HG03442 (cell line): ENCODE results near the gene PGBD2.
A peak's percentile ranks its signal among the peaks of the same experiment; 100 is the strongest.
"Not testable (repeated sequence)": the region's sequence is repeated elsewhere in the genome, so short reads cannot be mapped to it uniquely, and the experiment has no call there.

Source experiments
- ATAC-seq: cut with Tn5 transposase; IDR thresholded peaks from one replicate; pipeline ENCODE4 v1.9.1; 2021; ENCODE audit warnings: mild to moderate bottlenecking, moderate library complexity; ENCODE audit not compliant: unreplicated experiment

The PGBD2 gene, protein sequence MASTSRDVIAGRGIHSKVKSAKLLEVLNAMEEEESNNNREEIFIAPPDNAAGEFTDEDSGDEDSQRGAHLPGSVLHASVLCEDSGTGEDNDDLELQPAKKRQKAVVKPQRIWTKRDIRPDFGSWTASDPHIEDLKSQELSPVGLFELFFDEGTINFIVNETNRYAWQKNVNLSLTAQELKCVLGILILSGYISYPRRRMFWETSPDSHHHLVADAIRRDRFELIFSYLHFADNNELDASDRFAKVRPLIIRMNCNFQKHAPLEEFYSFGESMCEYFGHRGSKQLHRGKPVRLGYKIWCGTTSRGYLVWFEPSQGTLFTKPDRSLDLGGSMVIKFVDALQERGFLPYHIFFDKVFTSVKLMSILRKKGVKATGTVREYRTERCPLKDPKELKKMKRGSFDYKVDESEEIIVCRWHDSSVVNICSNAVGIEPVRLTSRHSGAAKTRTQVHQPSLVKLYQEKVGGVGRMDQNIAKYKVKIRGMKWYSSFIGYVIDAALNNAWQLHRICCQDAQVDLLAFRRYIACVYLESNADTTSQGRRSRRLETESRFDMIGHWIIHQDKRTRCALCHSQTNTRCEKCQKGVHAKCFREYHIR

DNA sequence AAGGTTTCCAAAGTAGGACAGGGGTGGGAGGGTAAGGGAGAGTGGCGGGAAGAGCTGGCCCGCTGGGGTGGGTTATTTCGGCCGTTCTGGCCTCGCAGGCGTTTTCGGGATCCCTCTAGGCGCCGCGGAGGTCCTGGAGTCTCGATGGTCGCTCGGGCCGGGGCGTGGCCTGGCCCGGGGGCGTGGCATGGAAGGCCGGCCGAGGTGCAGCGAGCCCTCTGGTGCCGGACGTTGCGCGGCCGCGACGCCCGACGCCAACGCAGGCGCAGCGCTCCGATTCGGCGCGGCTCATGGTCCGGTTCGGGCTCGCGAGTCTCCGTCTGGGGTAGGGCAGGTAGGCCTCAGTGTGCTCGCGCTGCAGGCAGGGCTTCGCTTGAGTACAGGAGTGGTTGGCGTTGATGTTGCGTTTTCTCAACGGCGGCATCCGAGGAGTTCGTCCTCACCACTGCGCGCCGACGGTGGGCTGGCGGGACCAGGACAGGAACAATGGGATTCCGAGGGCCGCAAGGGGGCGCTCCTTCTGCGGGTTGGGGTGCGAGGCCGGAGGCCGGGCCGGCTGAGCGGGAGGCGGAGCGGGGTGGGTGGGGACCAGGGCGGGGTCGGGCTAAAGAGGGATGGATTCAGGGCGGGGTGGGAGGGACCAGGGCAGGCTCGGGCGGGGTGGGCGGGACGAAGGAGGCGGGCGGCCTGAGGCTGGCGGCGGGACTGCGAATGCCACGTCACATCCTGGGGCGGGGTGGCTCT lies at the start of gene PGBD2:
Gene PGBD2, plus strand, starts transcription at position 227 of the 744 bp plus-strand sequence. CDS start 7,628 bp downstream, outside the sequence.
- ATAC-seq, result peak; percentile 91

DNA sequence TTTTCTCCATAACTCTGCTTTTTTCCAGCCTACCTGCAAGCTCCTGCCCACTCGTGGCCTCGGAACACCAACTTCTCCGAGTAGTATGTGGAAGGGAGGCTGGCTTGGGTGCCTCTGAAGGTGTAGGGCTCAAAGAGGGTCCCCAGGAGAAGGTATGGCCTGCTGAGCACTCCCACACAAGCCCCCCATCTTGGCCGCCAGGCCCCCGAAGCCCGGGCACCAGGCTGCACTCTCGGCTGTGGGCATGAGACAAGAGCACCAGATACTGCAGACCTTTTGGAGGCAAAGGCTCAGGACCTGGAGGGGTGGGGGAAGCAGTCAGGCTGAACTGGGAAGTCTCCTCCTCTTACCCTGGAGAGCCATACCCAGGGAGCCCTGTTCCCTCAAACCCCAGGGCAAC lies 48.8 kb upstream of the PGBD2 start:
- no peak for ATAC-seq

DNA sequence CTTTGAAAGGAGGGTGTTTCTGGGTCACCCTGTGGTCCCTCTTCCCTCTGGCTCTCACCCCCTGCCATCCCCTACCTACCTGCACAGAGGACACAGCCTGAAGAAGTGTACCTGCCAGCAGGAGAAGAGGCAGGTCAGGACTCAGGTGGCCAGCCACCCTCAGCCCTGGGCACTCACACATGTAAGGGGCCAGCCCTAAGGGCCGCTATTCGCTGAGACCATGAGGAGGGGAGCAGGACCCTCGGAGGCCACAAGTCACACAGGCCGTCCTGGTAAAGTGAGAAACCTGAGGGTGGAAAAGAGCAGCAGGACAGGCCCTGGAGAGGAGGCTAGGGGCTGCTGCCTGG lies 48.3 kb upstream of the PGBD2 start:
- ATAC-seq, result peak; percentile 0

DNA sequence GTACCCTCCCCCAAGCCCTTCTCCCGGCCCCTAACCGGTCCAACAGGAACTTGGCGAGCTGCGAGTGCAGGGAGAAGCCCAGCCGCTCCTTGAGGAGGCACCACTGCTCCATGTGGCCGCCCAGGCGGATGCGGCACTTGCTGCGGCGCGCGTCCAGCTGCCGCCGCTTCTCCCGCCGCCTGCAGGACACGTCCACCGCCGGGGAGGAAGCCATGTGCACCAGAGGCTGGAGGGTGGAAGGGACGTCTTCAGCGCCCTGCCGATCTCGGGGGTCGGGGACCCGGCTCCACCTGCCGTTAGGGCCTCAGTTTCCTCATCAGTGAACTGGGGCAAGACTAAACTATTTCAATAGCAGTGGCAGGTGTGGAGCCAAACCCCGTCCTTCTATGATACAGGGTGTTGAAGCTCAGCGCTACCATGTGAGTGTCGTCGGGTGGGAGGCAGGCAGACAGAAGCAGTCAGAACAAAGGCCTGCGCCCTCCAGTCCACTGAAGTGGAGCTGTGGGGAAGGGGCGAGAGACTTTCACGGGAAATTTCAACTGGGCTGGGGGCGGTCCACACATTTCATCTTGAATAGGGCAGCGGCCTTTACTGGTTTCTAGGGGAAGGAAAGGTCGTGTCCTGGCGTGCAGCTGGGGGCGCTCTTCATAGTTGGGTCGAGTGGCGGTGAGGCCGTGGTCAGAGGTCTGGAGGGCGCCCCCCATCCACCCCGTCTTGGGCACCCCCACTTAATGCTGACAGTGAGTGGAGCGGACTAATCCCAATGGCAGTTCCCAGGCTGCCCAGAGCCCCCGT lies 47.7 kb upstream of the PGBD2 start:
- ATAC-seq, result peak; percentile 32

DNA sequence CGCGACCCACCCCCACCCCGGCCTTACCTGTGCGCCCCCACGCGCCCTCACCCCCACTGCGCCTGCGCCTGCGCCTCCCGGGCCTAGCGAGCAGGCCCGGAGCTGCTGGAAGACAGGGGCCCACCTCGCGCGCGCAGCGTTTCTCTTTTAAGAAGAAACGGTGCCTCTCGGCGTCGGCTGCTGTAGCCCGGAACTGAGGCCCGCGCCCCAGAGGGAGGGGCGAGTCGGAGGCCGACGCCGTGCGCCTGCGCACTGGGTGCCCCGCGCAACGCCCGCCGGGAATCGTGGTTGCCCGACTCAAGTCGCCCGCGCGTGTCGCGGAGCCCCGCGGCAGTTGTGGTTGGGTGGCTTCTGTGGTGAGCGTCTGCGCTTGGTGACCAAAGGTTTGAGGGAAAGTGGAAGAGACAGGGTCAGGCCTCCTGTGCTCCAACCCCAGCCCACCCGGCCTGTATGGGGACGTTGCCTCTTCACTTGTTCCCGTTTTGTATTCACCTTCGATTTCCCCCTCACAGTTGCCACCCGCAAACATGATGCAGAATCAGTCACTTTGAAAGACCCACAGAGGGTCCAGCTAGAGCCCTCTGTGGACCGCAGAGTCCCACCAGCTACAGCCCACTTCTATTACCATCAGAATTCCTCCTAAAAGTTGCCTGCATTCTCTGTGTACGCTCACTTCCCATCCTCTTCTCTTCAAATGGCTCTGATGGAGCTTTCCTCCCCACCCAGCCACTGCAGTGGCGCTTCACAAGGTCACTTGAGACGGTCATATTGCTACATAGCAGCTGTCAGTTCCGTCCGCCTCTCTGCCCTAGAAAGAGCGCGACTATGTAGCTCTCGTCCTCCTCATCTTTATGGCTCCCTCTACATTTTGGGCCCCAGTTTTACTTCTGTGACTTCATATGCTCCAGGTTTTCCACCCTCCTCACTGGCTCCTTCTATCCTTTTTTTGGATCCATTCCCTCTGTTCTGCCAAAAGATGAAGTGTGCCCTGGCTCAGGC lies 46.8 kb upstream of the PGBD2 start, which contains the start of gene ZNF692:
Gene ZNF692, minus strand, starts transcription at position 195 of the 999 bp plus-strand sequence. CDS start 776 bp downstream, outside the sequence.
- ATAC-seq, result peak; percentile 78

DNA sequence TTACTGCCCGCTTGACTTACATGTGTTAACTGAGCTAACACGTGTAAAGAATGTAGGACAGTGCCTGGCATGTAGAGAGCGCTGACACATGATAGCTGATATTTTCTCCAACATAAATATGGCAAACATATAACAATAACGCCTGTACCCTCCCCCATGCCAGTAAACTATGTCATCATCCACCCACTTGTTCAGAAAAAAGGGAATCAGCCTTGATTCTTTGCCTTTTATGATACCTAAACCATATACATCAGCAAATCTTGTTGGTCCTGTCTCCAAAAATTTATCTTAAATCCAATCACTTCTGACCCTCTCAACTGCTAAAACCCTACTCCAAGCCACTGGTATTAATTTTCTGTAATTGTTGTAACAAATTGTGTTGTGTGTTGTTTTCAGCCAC lies 46.0 kb upstream of the PGBD2 start:
- ATAC-seq, result no peak

DNA sequence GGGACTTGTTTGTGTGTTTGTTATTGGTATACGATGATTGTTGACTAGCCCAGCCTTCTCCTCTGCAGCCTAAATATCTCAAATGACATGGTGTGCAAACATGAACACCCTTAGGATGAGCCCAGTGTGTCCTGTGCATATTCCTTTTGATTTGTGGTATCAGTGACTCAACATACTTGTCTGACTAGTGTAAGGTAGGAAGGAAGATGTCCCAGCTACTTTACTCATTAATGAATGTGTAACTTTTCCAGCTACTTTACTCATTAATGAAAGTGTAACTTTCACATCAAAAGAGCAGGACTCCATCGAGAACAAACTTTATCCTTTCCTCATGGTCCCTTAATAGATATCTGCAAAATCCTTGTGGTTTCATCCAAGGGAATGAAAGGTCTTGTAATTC lies 44.4 kb upstream of the PGBD2 start:
- ATAC-seq, result no peak

DNA sequence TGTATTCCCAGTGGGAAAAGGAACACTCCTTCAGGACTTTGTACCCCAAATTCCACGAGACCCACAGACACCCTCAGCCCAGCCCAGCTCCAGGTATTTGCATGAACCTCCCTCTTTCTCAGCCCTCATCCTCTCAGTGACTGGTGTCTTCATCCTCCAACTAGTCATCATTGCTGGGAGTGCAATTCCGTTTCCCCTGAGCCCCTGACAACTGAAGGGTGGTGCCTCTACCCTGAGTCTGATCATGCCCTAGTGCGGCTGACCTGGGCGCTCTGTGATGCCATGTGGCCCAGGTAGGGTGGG lies 43.4 kb upstream of the PGBD2 start:
- peak; percentile 9 for ATAC-seq

DNA sequence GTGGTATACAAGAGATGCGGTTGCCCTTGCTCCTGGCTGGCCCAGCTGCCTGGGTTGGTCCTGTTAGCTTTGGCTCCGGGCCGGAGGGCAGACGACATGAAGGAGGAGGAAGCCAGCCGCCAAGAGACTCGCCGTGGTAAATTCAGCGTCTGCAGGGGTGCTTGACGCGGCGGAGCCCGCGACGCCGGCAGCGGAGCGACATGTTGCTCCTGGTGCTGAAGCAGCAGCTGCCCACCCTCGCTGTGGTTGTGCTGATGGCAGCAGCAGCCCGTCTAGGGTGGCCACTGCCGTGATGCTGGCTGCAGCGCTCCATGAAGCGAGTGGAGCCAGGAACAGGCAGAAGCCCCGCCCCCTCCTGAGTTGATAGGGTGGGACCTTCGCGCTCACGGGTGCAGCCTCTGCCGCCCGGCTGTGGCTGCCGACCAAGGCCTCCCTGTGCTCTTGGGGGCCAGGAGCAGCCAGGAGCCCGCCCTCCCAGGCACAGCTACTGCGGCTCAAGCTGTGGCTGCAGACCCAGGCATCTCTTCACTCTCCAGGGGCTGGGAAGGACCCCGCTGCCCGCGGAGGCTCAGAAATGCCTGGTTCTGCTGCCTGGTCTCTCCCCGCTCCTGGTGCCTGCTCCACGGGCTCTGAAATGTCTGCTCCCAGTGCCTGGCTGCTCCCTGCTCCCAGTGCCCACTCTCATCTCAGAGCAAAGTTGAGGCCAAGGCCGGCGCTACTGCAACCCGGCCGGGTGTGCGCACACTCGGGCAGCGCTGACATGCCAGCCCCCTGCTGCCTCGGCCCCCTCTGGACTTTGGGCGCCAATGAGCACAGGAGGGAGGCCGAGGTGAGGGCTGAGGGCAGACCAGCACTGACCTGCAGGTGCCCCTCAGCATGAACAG lies 42.8 kb upstream of the PGBD2 start:
- ATAC-seq, result peak; percentile 62

DNA sequence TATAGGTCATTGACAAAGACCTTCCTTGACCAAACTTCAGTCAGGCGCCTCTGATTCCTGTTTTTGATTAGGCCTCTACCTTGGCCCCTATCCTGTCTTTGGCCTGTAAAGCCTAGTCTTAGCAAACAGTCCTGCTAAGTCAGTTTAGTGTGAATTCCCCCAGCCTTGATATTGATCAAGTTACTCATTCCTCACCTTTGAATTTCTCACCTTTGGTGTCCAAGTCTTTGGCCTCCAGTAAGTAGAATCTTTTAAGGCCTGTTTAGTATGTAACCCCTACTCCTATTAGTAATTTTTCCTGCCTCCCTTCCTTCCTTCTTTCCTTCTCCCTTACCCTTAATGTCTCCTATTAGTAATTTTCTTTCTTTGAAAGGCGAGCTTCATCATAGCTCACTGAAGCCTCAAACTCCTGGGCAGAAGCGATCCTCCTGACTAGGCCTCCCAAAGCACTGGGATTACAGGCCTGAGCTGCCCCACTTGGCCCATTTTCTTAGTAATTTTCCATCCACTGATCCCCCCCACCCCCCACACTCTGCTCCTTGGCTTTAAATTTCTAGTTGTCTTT lies 34.1 kb upstream of the PGBD2 start:
- ATAC-seq, result no peak

DNA sequence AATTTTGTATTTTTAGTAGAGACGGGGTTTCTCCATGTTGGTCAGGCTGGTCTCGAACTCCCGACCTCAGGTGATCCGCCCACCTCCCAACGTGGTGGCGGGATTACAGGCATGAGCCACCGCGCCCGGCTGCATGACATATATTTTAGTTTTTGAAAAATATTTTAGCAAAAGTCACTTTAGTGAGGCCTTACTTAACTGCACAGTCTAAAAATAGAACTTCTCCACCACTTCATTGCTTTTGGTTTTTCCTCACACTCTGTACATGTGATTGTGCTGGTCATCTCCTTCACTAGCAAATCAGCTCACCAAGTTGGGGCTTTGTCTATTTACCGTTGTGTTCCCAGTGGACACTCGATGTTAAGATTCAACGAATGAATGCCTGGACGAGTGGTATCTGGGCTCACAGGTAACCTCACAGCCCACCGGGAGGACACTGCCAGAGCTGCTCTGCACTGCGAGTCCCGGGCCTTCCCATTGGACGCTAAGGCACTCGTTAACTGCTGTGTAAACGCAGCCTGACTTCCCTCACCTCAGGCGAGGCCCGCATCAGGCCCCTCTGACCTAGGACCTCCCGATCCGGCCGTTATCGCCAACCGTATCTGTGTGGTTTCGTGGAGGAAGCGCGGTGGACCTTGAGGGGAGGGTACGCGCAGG lies 33.2 kb upstream of the PGBD2 start:
- ATAC-seq, result peak; percentile 31

DNA sequence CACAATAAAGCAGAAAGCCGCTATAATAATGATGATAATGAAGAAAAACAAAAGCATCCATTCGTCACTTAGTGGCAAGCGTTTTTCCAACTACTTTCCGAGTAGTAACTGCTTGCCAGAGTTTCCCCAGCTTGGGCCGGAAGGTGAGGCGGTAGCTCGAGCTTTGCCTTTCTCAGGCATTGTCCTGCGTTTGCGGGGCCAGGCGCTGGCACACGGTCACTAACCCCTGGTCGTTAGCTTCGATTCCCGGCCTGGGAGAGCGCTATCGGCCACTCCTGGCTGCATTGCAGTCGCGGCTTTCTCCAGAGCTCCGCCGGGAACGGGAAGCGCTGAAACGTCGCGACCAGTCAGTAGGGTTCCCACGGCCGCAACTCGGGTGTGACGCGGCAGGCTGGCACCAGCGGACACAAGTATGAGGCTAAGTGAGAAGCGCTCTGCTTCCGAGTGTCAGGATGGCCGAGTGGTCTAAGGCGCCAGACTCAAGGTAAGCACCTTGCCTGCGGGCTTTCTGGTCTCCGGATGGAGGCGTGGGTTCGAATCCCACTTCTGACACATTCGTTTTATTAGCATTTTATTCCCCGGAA lies 32.5 kb upstream of the PGBD2 start:
- ATAC-seq, result peak; percentile 76

DNA sequence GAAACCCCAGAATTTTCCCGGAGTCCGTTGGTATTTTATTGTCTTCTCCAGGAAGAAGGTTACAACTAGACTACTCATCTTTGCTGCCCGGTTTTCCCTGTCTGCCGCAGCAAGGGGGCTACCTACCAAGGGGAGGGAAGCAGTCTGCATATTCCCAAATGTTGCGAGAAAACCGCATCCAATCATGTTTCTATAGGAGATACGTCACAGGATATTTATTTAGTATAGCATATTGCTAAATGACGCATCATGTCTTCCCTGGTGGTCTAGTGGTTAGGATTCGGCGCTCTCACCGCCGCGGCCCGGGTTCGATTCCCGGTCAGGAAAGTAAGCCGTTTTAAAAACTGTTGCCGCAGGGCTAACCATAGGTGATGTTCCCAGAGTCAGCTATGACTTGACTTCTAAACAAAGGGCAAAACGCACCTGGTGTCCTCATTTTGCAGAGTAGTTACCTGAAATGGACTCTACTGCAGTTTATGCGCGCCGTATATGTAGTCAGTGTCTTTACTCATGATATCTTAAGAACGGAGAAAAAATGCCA lies 32.0 kb upstream of the PGBD2 start:
- peak; percentile 56 for ATAC-seq

DNA sequence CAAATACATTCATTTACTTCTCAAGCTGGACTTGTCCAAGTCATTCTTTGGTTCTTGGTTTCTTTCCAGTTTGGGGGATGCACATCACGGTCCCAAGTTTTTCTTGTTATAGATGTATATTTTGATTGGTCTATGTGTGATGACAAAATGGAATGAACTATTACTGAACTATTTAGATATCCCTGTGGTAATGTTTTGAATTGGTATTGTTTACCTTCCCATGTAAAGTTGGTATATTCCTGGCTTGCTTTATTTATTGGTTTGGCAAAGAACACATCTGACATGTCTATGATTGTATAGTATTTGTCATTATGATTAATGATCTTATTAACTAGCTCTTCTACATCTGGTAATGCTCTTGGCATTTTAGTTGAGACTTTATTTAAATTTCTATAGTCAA lies 24.8 kb upstream of the PGBD2 start:
- no peak for ATAC-seq

DNA sequence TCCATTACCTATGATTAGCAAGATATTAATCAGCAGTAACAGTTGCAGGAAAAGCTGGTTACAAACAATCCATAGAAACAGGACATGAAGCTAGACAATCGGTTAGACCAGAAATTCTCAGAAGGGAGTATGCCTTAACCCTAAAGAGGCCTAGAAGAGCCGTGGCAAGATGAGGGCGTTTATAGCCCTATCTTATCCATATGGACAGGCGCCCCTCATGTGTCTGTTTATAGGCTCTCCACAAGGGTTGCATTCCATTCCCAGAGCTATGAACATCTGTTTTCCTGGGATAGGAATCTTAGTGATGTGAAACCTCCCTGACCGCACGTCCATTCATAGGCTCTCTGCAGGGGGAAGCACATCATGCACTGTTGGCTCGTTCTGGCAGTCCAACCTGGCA lies 23.6 kb upstream of the PGBD2 start:
- ATAC-seq, result not testable (repeated sequence)

DNA sequence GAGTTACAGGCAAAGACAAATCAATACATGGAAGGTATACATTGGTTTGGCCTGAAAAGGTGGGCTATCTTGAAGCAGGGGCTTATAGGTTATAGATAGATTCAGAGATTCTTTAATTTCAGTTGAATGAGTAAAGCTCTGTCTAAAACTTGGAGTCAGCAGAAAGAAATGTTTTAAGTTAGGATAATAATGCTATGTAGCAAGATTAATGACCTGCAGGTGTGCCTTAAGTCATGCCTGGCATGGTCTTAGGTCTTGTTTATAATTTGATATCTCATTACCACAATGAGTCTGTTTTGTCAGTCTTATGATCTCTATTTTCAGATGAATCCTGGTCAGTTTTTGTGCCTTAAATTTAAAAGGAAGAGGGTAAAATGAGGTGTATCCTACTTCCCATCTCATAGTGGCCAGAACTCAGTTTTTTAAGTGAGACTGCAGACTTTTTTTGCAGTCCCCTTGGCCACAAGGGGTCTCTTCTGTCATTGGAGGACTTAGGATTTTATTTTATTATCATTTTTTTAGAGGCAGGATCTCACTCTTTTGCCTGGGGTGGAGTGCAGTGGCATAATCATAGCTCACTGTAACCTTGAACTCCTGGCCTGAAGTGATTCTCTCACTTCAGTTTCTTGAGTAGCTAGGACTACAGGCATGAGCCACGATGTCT lies 21.3 kb upstream of the PGBD2 start:
- no peak for ATAC-seq

DNA sequence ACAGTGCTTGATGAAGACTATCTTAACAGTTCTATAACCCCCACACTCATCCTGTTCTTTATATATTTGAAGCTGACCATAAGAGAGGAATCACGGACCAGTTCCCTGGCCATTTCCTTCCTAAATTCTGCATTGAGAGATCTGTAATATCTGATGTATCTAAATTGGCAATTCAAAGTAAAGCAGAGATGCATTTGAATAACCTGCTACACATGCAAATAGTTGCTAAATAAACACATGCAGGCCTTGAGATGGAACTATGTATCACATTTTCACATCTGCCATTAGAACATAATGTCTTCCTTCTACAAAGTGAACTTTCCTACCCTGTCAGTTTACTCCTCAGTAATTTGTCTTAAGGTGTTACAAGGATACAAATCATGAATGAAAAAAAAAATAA lies 20.4 kb upstream of the PGBD2 start:
- no peak for ATAC-seq
